Activated gamma-delta T cell treated with Interleukin-2 at 50 U/mL for 16 hours (primary cell): ENCODE measurements around the gene NFX1.

Experiments used
- DNase-seq: peaks from one replicate; pipeline ENCODE4 v3.0.0-alpha.2; 2020

The NFX1 gene

GRCh38 chr9:33290247-33291030, at the start of gene NFX1:
NFX1 (plus strand) TSS chr9:33290516; CDS start chr9:33290573, 57 bp downstream.
- DNase-seq = peak; percentile 98

GRCh38 chr9:33241298-33241697, 49.0 kb upstream of the NFX1 start:
- DNase-seq = no peak

DNA sequence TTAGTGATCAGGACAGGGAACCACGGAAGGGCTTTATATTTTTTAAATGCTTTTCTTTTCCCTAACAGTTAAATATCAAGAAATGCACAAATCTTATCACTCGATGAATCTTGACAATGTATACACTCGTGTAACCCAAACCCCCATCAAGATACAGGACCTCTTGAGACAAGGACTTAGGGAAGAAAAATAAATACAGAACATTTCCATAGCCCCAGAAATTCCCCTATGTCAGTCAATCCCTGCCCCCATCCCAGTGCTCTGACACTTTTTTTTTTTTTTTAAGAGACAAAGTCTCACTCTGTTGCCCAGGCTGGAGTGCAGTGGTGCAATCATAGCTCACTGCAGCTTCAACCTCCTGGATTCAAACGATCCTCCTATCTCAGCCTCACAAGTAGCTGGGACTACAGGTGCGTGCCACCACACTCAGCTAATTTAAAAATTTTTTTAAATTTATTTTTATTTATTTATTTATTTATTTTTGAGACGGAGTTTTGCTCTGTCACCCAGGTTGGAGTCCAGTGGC, 47.6 kb upstream of the NFX1 start:
- no peak for DNase-seq

- DNase-seq = no peak
Measured at GRCh38 chr9:33244137-33244784, 46.1 kb upstream of the NFX1 start.

DNA sequence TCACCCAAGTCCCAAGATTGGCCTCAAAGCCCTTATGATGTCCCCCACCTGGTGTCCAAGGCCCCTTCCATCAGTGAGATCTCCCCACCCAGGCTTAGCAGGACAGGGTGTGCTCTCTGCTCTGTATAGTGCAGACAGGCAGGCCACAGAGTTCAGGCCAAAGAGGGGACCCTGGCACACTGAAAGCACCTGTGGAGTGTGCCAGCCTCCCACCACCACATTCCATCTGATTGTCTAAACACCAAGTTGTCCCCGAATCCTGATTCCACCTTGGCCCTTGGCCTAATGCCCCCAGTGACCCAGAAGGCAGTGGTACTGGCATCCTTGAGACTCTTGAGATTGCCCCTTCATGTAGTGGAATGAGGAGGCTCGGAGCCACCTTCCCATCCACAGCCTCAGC, 45.0 kb upstream of the NFX1 start:
- DNase-seq = no peak

DNA sequence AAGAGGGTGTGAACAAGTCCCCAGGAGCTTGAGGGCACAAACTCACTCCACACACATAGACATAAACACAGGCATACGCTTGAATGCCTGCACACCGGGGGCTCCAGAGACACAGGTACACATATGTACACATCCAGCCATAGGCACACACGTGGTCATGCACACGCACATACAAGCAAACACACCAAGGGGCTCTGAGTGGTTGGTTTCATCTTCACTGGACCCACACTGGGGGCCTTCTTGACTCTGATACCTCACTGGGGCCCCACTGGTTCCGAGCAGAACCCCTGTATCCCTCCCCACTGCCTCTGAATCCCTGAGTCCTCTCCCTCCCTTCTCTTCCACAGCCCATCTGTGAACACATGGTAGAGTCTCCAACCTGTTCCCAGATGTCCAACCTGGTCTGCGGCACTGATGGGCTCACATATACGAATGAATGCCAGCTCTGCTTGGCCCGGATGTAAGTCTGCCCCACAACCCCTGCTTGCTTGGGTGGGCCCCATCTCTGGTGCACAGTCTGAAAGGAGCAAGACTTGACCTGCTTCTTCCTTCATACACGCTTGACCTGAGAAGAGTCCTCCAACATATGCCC, 44.0 kb upstream of the NFX1 start:
- no peak for DNase-seq

- no peak for DNase-seq
Measured at GRCh38 chr9:33248606-33249005, 41.7 kb upstream of the NFX1 start.

DNA sequence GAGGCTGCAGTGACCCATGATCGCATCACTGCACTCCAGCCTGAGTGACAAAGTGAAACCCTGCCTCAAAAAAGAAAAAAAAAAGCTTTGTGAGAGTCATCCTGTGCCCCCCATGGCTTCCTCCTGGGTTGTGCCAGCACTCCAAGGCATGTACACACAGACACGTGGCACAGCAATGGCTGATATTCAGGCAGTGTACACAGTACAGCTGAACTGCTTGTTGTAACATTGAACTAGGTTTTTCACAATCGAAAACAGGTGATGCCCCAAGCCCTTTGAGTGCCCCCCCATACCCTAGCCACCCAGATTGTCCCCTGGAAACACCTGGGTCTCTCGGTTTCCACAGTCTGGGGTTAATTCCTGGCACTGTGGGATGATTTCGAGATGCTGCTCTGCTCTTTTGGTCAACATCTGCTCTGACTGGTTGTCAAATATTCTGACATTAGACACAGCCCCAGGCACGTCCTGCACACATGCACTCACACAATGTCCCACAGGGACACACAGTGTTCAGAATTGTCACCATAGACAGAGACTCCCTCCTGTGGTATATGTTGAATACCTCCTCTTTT, 41.1 kb upstream of the NFX1 start:
- no peak for DNase-seq

DNA sequence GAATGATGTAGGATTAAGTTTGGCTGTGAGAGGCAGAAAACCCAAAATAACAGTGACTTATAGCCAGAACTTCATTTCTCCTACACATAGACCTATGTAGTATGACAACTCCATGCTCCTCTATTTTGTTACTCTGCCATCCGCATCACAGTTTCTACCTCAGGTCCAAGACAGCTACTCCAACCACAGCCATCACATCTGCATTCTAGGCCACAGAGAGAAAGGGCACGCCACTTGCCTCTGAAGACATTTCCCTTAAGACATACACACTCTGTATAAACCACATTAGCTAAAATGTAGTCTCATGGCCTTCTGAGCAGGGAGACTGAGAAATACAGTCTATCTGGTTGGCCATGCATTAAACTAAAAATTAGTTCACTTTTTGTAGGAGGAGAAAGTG, 40.3 kb upstream of the NFX1 start:
- no peak for DNase-seq

DNA sequence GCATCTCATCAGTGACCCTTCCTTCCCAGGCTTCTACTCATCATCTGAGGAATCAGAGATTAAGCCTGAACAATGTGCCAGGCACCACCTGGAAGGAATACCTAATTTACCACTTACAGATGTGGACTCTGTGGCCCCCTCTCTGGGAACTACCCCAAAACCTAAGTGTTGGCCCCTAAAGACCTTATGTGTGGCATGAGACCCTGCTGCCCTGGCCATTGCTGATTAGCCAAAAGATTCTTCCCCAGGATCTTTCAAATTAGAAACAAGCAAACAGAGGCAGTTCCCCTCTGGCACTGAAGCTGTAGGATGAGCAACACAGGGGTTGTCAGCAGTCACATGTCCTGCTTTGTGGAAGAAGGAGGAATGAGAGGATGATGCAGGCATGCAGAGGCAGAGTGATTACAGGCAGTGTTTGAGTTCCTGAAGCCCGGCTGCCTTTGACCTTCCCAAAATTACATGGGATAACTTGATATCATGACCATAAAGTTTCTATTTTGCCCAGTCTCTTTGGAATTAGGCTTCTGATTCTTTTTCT, 39.8 kb upstream of the NFX1 start:
- DNase-seq = no peak

DNA sequence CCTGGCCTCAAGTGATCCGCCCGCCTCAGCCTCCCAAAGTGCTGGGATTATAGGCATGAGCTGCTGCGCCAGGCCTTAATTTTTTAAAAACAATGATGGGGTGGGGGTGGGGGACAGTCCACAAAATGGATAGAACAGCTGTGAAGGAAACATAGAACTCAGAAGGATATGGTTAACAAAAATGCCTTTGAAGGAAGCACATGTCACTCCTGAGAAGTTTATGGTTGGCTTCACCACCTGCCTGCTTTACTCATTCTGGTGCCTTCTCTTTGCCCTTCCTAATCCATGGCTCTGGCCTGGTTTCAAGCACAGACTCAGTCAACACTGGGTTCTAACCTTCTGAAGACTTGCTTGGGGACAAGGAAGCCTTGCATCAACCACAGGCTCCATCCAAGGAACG, 36.1 kb upstream of the NFX1 start:
- DNase-seq = no peak

DNA sequence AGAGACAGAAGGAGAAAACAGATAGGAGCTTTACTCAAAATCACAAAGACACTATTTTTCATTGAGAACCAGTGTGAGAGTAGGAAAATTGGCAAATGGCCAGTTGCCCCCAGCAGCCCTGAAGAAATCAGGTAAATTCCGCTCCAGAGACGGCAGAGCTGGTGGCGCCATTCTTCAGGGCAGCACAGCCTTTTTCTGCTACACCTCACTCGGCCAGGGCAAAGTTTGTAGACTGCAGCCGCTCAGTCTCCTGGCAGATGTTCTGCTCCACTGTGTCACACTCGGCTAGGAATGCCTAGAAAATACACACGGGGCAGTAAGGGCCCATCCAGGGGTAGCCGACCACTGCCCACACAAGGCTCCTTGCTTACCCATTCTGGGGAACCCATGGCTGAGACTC, 35.3 kb upstream of the NFX1 start:
- DNase-seq = no peak

DNA sequence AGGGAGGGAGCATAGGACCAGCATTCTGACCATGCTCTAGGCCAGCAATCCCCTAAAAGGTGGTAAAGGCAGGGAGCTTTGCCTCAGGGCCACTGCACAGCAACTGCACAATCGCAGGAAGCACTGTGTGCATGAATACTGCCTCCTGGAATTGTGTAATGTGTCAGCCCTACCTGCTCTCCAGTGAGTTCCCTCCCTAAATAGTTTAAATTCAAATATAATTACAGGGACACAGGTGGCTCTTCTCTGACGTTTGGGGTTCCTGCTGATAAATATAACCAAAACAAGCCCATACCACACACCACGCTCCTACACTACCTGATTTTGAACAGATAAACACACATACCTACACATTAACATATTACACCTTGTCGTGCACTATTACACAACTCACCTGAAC, 34.8 kb upstream of the NFX1 start:
- no peak for DNase-seq

- DNase-seq = no peak
Measured at GRCh38 chr9:33256236-33256635, 34.1 kb upstream of the NFX1 start.

GRCh38 chr9:33257276-33257675, 33.0 kb upstream of the NFX1 start:
- DNase-seq = no peak

- no peak for DNase-seq
Measured at GRCh38 chr9:33260372-33260771, 29.9 kb upstream of the NFX1 start.

GRCh38 chr9:33263131-33264002, 26.9 kb upstream of the NFX1 start:
- peak; percentile 8 for DNase-seq

DNA sequence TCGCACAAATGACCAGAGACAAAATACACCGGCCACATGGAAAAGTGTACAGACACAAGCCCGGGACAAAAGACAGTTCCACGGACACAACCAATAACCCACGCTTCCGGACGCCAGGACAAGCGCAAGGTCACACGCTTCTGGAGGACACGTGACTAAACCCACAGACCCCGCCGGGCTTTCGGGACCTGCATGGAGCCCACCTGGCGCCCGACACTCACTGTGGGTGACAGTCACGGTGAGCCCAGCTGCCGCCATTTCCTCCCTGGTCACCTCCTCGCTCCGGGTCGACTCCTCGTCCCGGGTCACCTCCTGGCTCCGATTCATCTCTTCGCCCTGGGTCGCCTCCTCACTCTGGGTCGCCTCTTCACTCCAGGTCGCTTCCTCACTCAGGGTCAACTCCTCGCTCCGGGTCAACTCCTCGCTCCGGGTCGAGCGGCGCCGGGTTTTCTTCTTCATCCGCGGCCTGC, 26.3 kb upstream of the NFX1 start:
- peak; percentile 32 for DNase-seq

DNA sequence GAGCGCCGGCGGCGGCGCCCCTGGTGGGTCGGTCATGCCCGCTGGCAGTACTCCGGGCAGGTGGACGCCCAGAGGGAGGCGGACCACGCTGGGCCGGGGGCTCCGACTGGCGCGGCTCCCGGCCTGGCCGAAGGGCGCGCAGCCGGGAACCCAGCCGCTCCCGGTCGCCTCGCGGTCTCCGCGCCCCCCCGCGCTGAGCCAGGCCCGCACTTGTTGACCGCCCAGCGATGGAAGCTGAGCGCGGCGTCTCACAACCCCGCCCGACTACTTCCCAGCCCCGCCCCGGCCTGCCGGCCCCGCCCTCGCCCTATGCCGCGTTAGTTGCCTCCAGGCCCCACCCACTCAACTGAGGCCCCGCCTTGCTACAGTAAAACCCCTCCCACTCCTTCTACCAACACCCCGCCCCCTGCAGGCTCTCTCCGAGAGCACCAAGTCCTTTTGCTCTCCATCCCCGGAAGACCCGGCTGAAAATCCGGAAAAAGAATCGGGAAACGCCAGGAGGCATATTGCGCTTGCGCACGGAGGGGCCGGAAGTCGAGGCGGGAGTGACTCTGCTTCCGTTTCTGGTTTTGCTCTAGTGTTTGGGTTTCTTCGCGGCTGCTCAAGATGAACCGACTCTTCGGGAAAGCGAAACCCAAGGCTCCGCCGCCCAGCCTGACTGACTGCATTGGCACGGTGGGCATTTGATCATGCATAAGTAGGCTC, 25.7 kb upstream of the NFX1 start, which contains the start of the genes BAG1 and CHMP5:
Gene BAG1, minus strand, starts transcription at position 236 of the 705 bp plus-strand sequence.
Gene CHMP5, plus strand, starts transcription at position 577 of the 705 bp plus-strand sequence. Its CDS starts 30 bp downstream, at position 607.
- DNase-seq = peak; percentile 100

GRCh38 chr9:33265211-33265865, 25.0 kb upstream of the NFX1 start:
- DNase-seq = no peak
